ENCODE measurements around the gene MIGA2. TPM values are rescaled to one million over a fixed set of nuclear protein-coding genes. Genes with fewer than 3 reads are reported as not detected.
A peak's percentile ranks its signal among the peaks of the same experiment; 100 is the strongest.

MIGA2 gene
- total RNA-seq, 4 donors from 2014 or later = 72.0 to 245 (median 74.0) TPM

GRCh38 chr9:129113645-129114304 is 77.3 kb downstream of the MIGA2 start:
- H3K9me3 ChIP-seq = no peaks in the 10 kb centered on the region
- 57 to 81% methylated on average over 2 to 17 of the region's 17 CpGs for WGBS, 2 donors (ENCODE audit: low coverage in 1 of 2)
- peaks cover 11 to 49% (median 36%) of the 10 kb centered on the region in 4 donors for H3K4me1 ChIP-seq
- peak overlapping the region in 1 of 4 donors; percentile 22 for H3K27ac ChIP-seq
- intact Hi-C loops (cut with DNase I; ENCODE audit: low total_unique reads) (no loop called here), in situ Hi-C loops (cut with MboI; ENCODE audit: low pct_ligation_motif_present in 1 of 4, low pct_unique_long_range_greater_than_20kb in 1 of 4, low sequenced_read_pairs in 3 of 4) (no loop called here)
- DNase-seq = no peak
- H3K27me3 ChIP-seq = no peaks in the 10 kb centered on the region
- H3K36me3 ChIP-seq = no peaks in the 10 kb centered on the region
- no peak overlapping the region for H3K4me3 ChIP-seq
- TF ChIP-seq EP300 (IDR thresholded peaks at IDR 0.05; ENCODE audit: low read depth) = no peak
- TF ChIP-seq POLR2AphosphoS5 (IDR thresholded peaks at IDR 0.05) = no peak
- TF ChIP-seq CTCF (IDR thresholded peaks at IDR 0.05) = no peak
- TF ChIP-seq POLR2A (IDR thresholded peaks at IDR 0.05) = no peak

GRCh38 chr9:129118799-129119198 is 82.4 kb downstream of the MIGA2 start:
- in situ Hi-C loops (cut with MboI; ENCODE audit: low pct_ligation_motif_present in 1 of 4, low pct_unique_long_range_greater_than_20kb in 1 of 4, low sequenced_read_pairs in 3 of 4) (no loop called here), intact Hi-C loops (cut with DNase I; ENCODE audit: low total_unique reads) (no loop called here)
- TF ChIP-seq POLR2A (IDR thresholded peaks at IDR 0.05) (no peak), EP300 (IDR thresholded peaks at IDR 0.05; ENCODE audit: low read depth) (no peak), CTCF (IDR thresholded peaks at IDR 0.05) (no peak), POLR2AphosphoS5 (IDR thresholded peaks at IDR 0.05) (no peak)
- H3K4me1 ChIP-seq = peaks cover 0 to 15% (median 9%) of the 10 kb centered on the region in 4 donors
- H3K27me3 ChIP-seq = no peaks in the 10 kb centered on the region
- DNase-seq = no peak
- H3K4me3 ChIP-seq = no peak overlapping the region
- 75 to 77% methylated on average over 4 of the region's 4 CpGs for WGBS, 2 donors (ENCODE audit: low coverage in 1 of 2)
- H3K9me3 ChIP-seq = no peaks in the 10 kb centered on the region
- H3K27ac ChIP-seq = no peak overlapping the region
- H3K36me3 ChIP-seq = peaks cover 0 to 22% (median 7%) of the 10 kb centered on the region in 4 donors

GRCh38 chr9:129121483-129121882 is 85.1 kb downstream of the MIGA2 start:
- DNase-seq = no peak
- no peaks in the 10 kb centered on the region for H3K4me1 ChIP-seq
- no peak overlapping the region for H3K27ac ChIP-seq
- 50 to 70% methylated on average over 1 to 3 of the region's 3 CpGs for WGBS, 2 donors (ENCODE audit: low coverage in 1 of 2)
- in situ Hi-C loops (cut with MboI; ENCODE audit: low pct_ligation_motif_present in 1 of 4, low pct_unique_long_range_greater_than_20kb in 1 of 4, low sequenced_read_pairs in 3 of 4) = no loop called here
- no peaks in the 10 kb centered on the region for H3K9me3 ChIP-seq
- H3K36me3 ChIP-seq = peaks cover 0 to 32% (median 10%) of the 10 kb centered on the region in 4 donors
- intact Hi-C loops (cut with DNase I; ENCODE audit: low total_unique reads) = no loop called here
- no peaks in the 10 kb centered on the region for H3K27me3 ChIP-seq
- no peak for TF ChIP-seq POLR2A (IDR thresholded peaks at IDR 0.05)
- TF ChIP-seq EP300 (IDR thresholded peaks at IDR 0.05; ENCODE audit: low read depth) = no peak
- no peak for TF ChIP-seq POLR2AphosphoS5 (IDR thresholded peaks at IDR 0.05)
- TF ChIP-seq CTCF (IDR thresholded peaks at IDR 0.05) = no peak
- H3K4me3 ChIP-seq = no peak overlapping the region

Other genes with a start within 250 kb of the MIGA2 start
- 100 to 1,000 TPM in 1 of 4 donors, 10 to 100 TPM in 2, 1 to 10 TPM in 1; 9.6 to 244 (median 21.6) TPM for gene TBC1D13, start 249.4 kb upstream of the MIGA2 start, total RNA-seq
- gene ENDOG, start 218.1 kb upstream of the MIGA2 start, total RNA-seq = 10 to 100 TPM; 29.7 to 83.0 (median 52.8) TPM
- 10 to 100 TPM; 19.5 to 48.3 (median 26.6) TPM for gene SPOUT1, start 206.8 kb upstream of the MIGA2 start, total RNA-seq
- 1 to 10 TPM in 2 of 4 donors, not detected in 2; 1.6 to 3.5 TPM for gene KYAT1, start 154.7 kb upstream of the MIGA2 start, total RNA-seq
- 100 to 1,000 TPM in 1 of 4 donors, 10 to 100 TPM in 3; 29.4 to 116 (median 35.5) TPM for gene LRRC8A, start 154.5 kb upstream of the MIGA2 start, total RNA-seq
- 10 to 100 TPM in 1 of 4 donors, 1 to 10 TPM in 3; 3.2 to 22.4 (median 5.5) TPM for gene PHYHD1, start 115.6 kb upstream of the MIGA2 start, total RNA-seq
- 10 to 100 TPM in 3 of 4 donors, 1 to 10 TPM in 1; 9.2 to 20.6 (median 11.7) TPM for gene DOLK, start 89.0 kb upstream of the MIGA2 start, total RNA-seq
- gene NUP188, start 88.9 kb upstream of the MIGA2 start, total RNA-seq = 10 to 100 TPM; 18.0 to 79.3 (median 38.4) TPM
- 100 to 1,000 TPM; 184 to 391 (median 224) TPM for gene SH3GLB2, start 8.3 kb upstream of the MIGA2 start, total RNA-seq
- 10 to 100 TPM; 15.7 to 52.4 (median 38.2) TPM for gene DOLPP1, start 44.5 kb downstream of the MIGA2 start, total RNA-seq
- gene CRAT, start 74.2 kb downstream of the MIGA2 start, total RNA-seq = 100 to 1,000 TPM; 124 to 161 (median 136) TPM
- gene PTPA, start 74.8 kb downstream of the MIGA2 start, total RNA-seq = 100 to 1,000 TPM in 1 of 4 donors, 10 to 100 TPM in 3; 37.4 to 241 (median 66.5) TPM
- 1 to 10 TPM; 1.8 to 6.5 (median 5.2) TPM for gene IER5L, start 141.6 kb downstream of the MIGA2 start, total RNA-seq

Measured in transverse colon (tissue), 4 donors.